WTC11 (cell line): ENCODE measurements around the gene ATP7A. TPM values are rescaled to one million over a fixed set of nuclear protein-coding genes. Genes with fewer than 3 reads are reported as not detected.

ENCODE experiments used
- ATAC-seq: fragments of 200-7000 bp; cut with Tn5 transposase; 2 replicates; pipeline ENCODE4 v1.10.0; 2021; ENCODE audit warnings: mild to moderate bottlenecking, moderate library complexity
- CTCF ChIA-PET: fragments of 300-600 bp; sonication (Branson Sonifier 250); formaldehyde crosslinking; loops from one replicate; lab custom pipeline; 2021; ENCODE audit warnings: antibody characterized with exemption; lab: Charles Lee
- POLR2A ChIA-PET: fragments of 350-600 bp; sonication (Branson Sonifier 250); formaldehyde crosslinking; loops from one replicate; lab custom pipeline; 2021; ENCODE audit warnings: antibody characterized with exemption; lab: Charles Lee
- DNase-seq: peaks from one replicate; pipeline ENCODE4 v3.0.0; 2021; ENCODE audit warnings: low spot score
- H3K27ac Mint-ChIP-seq: 2 replicates; pipeline ENCODE4 v1.8.0; 2021; ENCODE audit warnings: mixed read lengths
- H3K27me3 Mint-ChIP-seq: 2 replicates; pipeline ENCODE4 v1.8.0; 2021; ENCODE audit warnings: low read depth, mild to moderate bottlenecking, moderate library complexity, mixed read lengths
- H3K36me3 Mint-ChIP-seq: 2 replicates; pipeline ENCODE4 v1.8.0; 2021; ENCODE audit warnings: mixed read lengths
- H3K4me1 Mint-ChIP-seq: 2 replicates; pipeline ENCODE4 v1.8.0; 2022; ENCODE audit warnings: mixed read lengths
- H3K4me3 Mint-ChIP-seq: 2 replicates; pipeline ENCODE4 v1.8.0; 2021; ENCODE audit warnings: mild to moderate bottlenecking, moderate library complexity, mixed read lengths
- H3K9me3 Mint-ChIP-seq: 2 replicates; pipeline ENCODE4 v1.8.0; 2021; ENCODE audit warnings: mixed read lengths
- ARID4B ChIP-seq: sonication (generic); formaldehyde crosslinking; IDR thresholded peaks from 2 replicates; pipeline ENCODE4 v1.8.0; 2023; ENCODE audit warnings: missing genetic modification reagents, mild to moderate bottlenecking, borderline replicate concordance
- ELF4 ChIP-seq: sonication (generic); formaldehyde crosslinking; IDR thresholded peaks from 2 replicates; pipeline ENCODE4 v1.8.1; 2022; ENCODE audit warnings: low read depth, mild to moderate bottlenecking, moderate library complexity, missing genetic modification reagents
- EMX1 ChIP-seq: fragments of 250-450 bp; sonication (Bioruptor Pico); IDR thresholded peaks from 2 replicates; pipeline ENCODE4 v1.8.0; 2021; ENCODE audit warnings: mild to moderate bottlenecking
- MXD4 ChIP-seq: fragments of 250-450 bp; sonication (Bioruptor Pico); IDR thresholded peaks from 2 replicates; pipeline ENCODE4 v1.8.0; 2021; ENCODE audit warnings: mild to moderate bottlenecking, moderate library complexity, borderline replicate concordance
- NFYB ChIP-seq: sonication (generic); formaldehyde crosslinking; conservative IDR thresholded peaks from 2 replicates; pipeline ENCODE4 v1.8.0; 2022; ENCODE audit warnings: low read depth, missing genetic modification reagents
- RORB ChIP-seq: fragments of 250-450 bp; sonication (Bioruptor Pico); IDR thresholded peaks from 2 replicates; pipeline ENCODE4 v1.9.0; 2021; ENCODE audit warnings: mild to moderate bottlenecking
- SMAD3 ChIP-seq: sonication (generic); formaldehyde crosslinking; IDR thresholded peaks from 2 replicates; pipeline ENCODE4 v1.8.0; 2022; ENCODE audit warnings: missing genetic modification reagents, mild to moderate bottlenecking, borderline replicate concordance
- SP1 ChIP-seq: sonication (generic); formaldehyde crosslinking; conservative IDR thresholded peaks from 2 replicates; pipeline ENCODE4 v1.8.1; 2022; ENCODE audit warnings: missing genetic modification reagents
- ZMAT4 ChIP-seq: fragments of 250-450 bp; sonication (Bioruptor Pico); IDR thresholded peaks from 2 replicates; pipeline ENCODE4 v1.9.0; 2021; ENCODE audit warnings: mild to moderate bottlenecking
- ZNF121 ChIP-seq: sonication (generic); formaldehyde crosslinking; IDR thresholded peaks from 2 replicates; pipeline ENCODE4 v1.8.0; 2023; ENCODE audit warnings: missing genetic modification reagents
- ZNF138 ChIP-seq: sonication (generic); formaldehyde crosslinking; conservative IDR thresholded peaks from 2 replicates; pipeline ENCODE4 v1.8.1; 2022; ENCODE audit warnings: mild to moderate bottlenecking, moderate library complexity, missing genetic modification reagents
- ZNF263 ChIP-seq: sonication (generic); formaldehyde crosslinking; IDR thresholded peaks from 2 replicates; pipeline ENCODE4 v1.8.1; 2022; ENCODE audit warnings: low read depth, mild to moderate bottlenecking, moderate library complexity, missing genetic modification reagents
- ZNF425 ChIP-seq: fragments of 250-450 bp; sonication (Bioruptor Pico); conservative IDR thresholded peaks from 2 replicates; pipeline ENCODE4 v1.9.0; 2021; ENCODE audit warnings: mild to moderate bottlenecking
- total RNA-seq: library from RNA; stranded (reverse); gene quantifications from 3 replicates; pipeline ENCODE4 v1.2.3, GENCODE V29; 2021
- TF ChIP-seq, protein P1 (sequence below): sonication (generic); formaldehyde crosslinking; IDR thresholded peaks from 2 replicates; pipeline ENCODE4 v1.8.0; 2022; ENCODE audit warnings: mild to moderate bottlenecking, missing genetic modification reagents

Gene ATP7A
- total RNA-seq, 1 experiment from 2014 or later, result 2.8 TPM

DNA sequence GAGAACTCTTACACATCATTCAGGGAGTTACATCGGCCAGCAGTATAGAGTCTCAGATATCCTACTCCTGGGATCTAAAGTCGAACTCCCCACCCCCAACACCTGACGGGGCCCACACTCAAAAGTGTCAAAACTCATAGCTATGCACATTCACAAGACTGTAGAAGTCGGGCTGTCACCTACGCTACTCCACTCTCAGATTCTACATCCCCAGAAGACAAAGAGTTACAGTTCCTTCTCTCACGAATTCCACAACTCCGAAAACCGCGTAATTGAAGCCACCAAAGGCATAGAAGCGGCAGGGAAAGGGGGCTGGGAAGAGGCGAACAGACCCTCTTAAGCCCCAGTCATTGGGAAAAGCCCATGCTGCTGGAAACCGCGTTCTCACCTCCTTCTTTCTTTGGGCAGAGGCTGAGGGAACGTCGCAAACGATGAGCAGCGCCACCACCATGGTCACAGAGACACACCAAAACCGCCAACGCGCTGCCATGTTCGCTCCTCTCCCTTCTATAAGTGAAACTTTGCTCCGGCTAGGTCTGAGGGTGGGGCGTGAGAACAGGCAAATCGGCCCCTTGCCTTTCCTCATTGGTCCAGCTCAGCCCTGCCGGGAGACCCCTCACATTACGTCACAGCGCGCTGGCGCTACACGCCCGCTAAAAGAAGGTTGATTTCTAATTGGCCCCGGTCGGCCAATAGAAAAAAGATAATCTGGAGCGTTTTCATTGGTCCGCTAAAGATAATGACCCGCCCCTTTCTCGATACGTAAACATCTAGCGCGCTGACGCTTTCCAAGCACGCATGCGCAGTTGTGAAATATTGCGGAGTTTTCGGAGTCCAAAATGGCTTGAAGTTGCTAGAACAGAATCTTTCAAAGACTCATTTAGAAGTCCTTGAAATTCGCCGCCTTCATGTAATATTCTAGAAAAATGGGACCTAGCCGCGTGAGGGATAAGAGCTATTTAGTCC lies 15.3 kb upstream of the ATP7A start, which contains the start of gene MAGT1 (continued):
- TF ChIP-seq ELF4 (CRISPR knock-in tag), result no peak
- no peak for TF ChIP-seq ZNF121 (CRISPR knock-in tag)
- peak; percentile 51; the same call in 1 of the 2 replicates for TF ChIP-seq NFYB (CRISPR knock-in tag)
- TF ChIP-seq SMAD3 (CRISPR knock-in tag), result no peak
- no peak for TF ChIP-seq EMX1 (CRISPR knock-in tag)
- TF ChIP-seq ZNF263 (CRISPR knock-in tag), result no peak
- no peak for TF ChIP-seq ZNF425 (CRISPR knock-in tag)
- 0 out of 2 replicates have a peak, but pooled peaks have one; percentile 35 for TF ChIP-seq ARID4B (CRISPR knock-in tag)

- POLR2A ChIA-PET, result interaction anchor here (0.9 to 2.4 kb wide), 4 partner anchors 11 to 452 kb away, joined by 3 to 13 read pairs (median 6); partner anchors contain the start of genes ATP7A and FGF16
- ATAC-seq, result peak; percentile 73
- H3K9me3 Mint-ChIP-seq, result no peaks in the 10 kb centered on the region
Observed at GRCh38 chrX:77899081-77899828, 11.2 kb upstream of the ATP7A start, which contains the start of gene COX7B. COX7B (plus strand) TSS chrX:77899468; CDS start chrX:77899554, 86 bp downstream.

GRCh38 chrX:77900688-77901087 lies 9.8 kb upstream of the ATP7A start:
- Mint-ChIP-seq H3K4me1 (peaks cover 7% of the 10 kb centered on the region), H3K9me3 (no peaks in the 10 kb centered on the region), H3K27ac (peak overlapping the region; percentile 19; the same call in 1 of the 2 replicates), H3K4me3 (peak overlapping the region; percentile 98), H3K36me3 (peaks cover 34% of the 10 kb centered on the region), H3K27me3 (no peaks in the 10 kb centered on the region)
- DNase-seq (no peak), ATAC-seq (no peak)
- TF ChIP-seq RORB (CRISPR knock-in tag), result no peak
- TF ChIP-seq ZMAT4, result no peak
- TF ChIP-seq ZNF138 (CRISPR knock-in tag), result no peak
- POLR2A ChIA-PET, result interaction anchor here (2.4 kb wide), 1 partner anchor 9 kb away, joined by 13 read pairs; the partner anchor contains the start of gene ATP7A
- CTCF ChIA-PET, result no interaction called here

More at GRCh38 chrX:77899081-77899828, 11.2 kb upstream of the ATP7A start, which contains the start of gene COX7B:
- Mint-ChIP-seq H3K27ac (peak within 1 kb of the TSS; percentile 99), H3K36me3 (peaks cover 30% of the 10 kb centered on the region), H3K4me3 (peak within 1 kb of the TSS; percentile 98), H3K27me3 (no peaks in the 10 kb centered on the region), H3K4me1 (peaks cover 7% of the 10 kb centered on the region)
- TF ChIP-seq MXD4 (CRISPR knock-in tag), result no peak
- TF ChIP-seq SP1 (CRISPR knock-in tag), result 0 out of 2 replicates have a peak, but pooled peaks have one; percentile 15
- TF ChIP-seq, protein P1, sequence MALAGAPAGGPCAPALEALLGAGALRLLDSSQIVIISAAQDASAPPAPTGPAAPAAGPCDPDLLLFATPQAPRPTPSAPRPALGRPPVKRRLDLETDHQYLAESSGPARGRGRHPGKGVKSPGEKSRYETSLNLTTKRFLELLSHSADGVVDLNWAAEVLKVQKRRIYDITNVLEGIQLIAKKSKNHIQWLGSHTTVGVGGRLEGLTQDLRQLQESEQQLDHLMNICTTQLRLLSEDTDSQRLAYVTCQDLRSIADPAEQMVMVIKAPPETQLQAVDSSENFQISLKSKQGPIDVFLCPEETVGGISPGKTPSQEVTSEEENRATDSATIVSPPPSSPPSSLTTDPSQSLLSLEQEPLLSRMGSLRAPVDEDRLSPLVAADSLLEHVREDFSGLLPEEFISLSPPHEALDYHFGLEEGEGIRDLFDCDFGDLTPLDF (CRISPR knock-in tag), result no peak
- peak; percentile 46 for DNase-seq
- CTCF ChIA-PET, result interaction anchor here (1.0 to 1.5 kb wide), 8 partner anchors 11 to 1621 kb away, joined by 3 to 5 read pairs (median 4); partner anchors contain the start of gene ATP7A
